Measurements from ENCODE around the gene R3HDM4.

R3HDM4 gene

GRCh38 chr19:875265-875879 lies 37.6 kb downstream of the R3HDM4 start:
- no peak for DNase-seq (ENCODE audit: low read depth in 2 of 2)

GRCh38 chr19:873561-874041 lies 39.4 kb downstream of the R3HDM4 start:
- no peak for DNase-seq (ENCODE audit: low read depth in 2 of 2)

- peak; percentile 38 to 41 for DNase-seq (ENCODE audit: low read depth in 2 of 2)
Measured at GRCh38 chr19:873084-873483, 39.9 kb downstream of the R3HDM4 start.

GRCh38 chr19:872266-872951 lies 40.6 kb downstream of the R3HDM4 start:
- peak; percentile 65 for DNase-seq (ENCODE audit: low read depth in 2 of 2)

GRCh38 chr19:871446-872265 lies 41.4 kb downstream of the R3HDM4 start:
- no peak for DNase-seq (ENCODE audit: low read depth in 2 of 2)

- DNase-seq (ENCODE audit: low read depth in 2 of 2), result no peak
Measured at GRCh38 chr19:870963-871401, 42.0 kb downstream of the R3HDM4 start.

- no peak for DNase-seq (ENCODE audit: low read depth in 2 of 2)
Measured at GRCh38 chr19:870314-870713, 42.7 kb downstream of the R3HDM4 start.

GRCh38 chr19:869245-870177 lies 43.5 kb downstream of the R3HDM4 start:
- DNase-seq (ENCODE audit: low read depth in 2 of 2), result no peak

GRCh38 chr19:868458-869244 lies 44.4 kb downstream of the R3HDM4 start:
- DNase-seq (ENCODE audit: low read depth in 2 of 2), result no peak

- DNase-seq (ENCODE audit: low read depth in 2 of 2), result no peak
Measured at GRCh38 chr19:867855-868457, 45.1 kb downstream of the R3HDM4 start.

- no peak for DNase-seq (ENCODE audit: low read depth in 2 of 2)
Measured at GRCh38 chr19:867301-867793, 45.7 kb downstream of the R3HDM4 start.

GRCh38 chr19:866769-867300 lies 46.2 kb downstream of the R3HDM4 start:
- DNase-seq (ENCODE audit: low read depth in 2 of 2), result no peak

- DNase-seq (ENCODE audit: low read depth in 2 of 2), result no peak
Measured at GRCh38 chr19:863315-863620, 49.8 kb downstream of the R3HDM4 start.

GRCh38 chr19:862581-863314 lies 50.3 kb downstream of the R3HDM4 start:
- DNase-seq (ENCODE audit: low read depth in 2 of 2), result peak; percentile 58 to 75

- peak; percentile 50 to 57 for DNase-seq (ENCODE audit: low read depth in 2 of 2)
Measured at GRCh38 chr19:861756-862580, 51.1 kb downstream of the R3HDM4 start.

- no peak for DNase-seq (ENCODE audit: low read depth in 2 of 2)
Measured at GRCh38 chr19:861141-861755, 51.8 kb downstream of the R3HDM4 start.

GRCh38 chr19:858868-859843 lies 53.9 kb downstream of the R3HDM4 start, which contains the start of gene CFD:
Gene CFD (plus strand): TSS chr19:859664. CDS start chr19:859690, 26 bp downstream.
- DNase-seq (ENCODE audit: low read depth in 2 of 2), result no peak
